GM19395 (cell line): ENCODE data around the gene AKR1C1.
"Not testable (repeated sequence)": the region's sequence is repeated elsewhere in the genome, so short reads cannot be mapped to it uniquely, and the experiment has no call there.

Experiments used
- ATAC-seq: cut with Tn5 transposase; IDR thresholded peaks from one replicate; pipeline ENCODE4 v1.9.1; 2021; ENCODE audit warnings: mild to moderate bottlenecking, moderate library complexity; ENCODE audit not compliant: unreplicated experiment

The AKR1C1 gene

DNA sequence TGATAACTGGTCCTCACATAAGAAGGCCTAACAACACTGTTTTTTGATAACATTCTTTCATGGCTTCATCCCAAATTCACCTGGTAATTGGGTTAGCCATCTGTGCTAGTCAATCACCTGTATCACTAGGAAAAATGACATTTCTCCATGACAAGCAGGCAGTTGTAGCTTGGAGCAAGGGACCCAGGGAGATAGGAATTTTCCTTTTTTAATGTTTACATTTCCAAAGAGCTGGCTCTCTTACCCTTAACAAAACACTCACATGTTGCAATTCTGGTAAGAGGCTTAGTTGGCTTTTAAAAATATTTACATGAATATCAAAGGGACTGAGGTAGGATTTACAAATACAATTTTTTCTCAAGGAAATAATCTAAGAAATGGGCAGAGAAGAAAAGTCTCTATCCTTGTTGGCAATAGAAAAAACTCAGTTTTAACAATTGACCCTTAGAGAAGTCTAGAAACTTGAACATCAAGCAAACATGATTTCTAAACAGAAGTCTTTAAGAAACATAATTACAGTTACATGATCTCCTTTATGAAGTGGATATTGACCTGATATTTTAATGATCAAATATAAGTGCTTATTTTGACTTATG, 16.1 kb upstream of the AKR1C1 start:
- no peak for ATAC-seq

DNA sequence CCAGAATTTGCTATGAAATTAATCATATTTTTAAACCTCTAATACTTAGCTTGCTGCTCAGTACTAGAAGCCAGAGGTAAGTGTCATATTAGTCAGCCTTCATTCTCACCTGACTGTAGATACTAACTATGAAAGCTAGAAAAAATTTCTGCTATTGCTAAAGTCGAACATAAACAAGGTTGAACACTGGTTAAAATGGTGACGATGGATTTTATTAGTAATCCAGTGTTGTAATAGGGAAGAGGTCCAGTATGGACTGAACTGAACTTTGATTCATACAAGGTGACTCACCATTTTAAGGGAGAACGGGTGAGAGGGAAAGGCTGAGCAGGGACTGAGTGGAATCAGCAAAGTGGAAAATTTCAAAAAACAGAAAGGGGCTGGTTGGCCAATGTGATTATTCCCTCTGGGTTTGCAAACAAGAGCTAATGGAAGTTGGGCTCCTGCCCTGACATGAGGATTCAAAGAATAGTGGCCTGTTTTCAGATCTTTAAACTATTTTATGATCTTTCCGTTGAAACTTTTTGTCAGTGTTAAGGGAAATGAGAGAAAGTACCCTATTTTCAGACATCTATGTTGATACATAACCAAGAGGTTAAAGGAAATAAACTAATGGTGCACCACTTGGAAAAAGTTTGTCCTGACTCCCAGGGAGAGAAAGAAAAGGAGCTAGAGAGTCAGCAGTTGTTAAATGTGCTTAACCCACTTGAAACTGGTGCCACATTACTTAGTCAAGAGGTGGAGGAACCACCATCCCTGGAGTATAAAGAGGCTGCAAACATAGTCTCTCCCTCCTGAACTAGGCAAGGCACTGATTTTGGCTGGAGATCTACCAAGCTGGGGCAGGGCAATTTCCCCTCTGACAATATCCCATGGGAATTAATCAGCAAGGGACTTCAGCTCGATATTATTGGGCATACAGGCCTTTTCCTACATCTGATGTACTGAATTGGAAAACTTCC, 15.3 kb upstream of the AKR1C1 start:
- no peak for ATAC-seq

DNA sequence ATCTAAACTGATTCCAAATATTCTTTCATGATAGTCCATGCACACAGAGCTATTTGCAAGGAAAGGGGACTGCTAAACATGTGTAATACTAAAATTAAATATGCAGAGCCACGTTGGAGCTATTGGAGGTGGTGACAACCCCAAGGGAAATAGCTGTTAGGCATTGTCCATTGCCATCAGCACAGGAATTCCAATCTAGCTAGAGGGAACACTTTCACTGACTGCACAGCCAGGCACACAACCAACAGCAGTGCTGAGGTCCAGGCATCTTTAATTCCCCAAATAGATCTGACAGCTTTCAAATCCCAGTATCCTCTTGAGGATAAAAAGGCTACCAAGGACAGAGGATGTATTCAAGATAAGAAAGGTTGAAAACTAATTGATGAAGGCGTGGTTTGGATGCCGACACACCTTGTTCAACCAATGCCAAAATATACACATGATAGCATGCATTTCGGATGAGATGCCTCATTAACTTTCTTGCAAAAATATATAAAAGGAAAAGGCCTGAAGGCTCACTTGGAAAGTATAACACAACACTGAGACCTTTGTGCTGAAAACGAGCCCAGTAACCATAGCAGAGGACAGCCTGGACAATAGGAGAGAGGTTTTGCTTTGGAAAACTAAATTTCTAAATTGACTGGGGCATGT, 11.6 kb upstream of the AKR1C1 start:
- not testable (repeated sequence) for ATAC-seq

DNA sequence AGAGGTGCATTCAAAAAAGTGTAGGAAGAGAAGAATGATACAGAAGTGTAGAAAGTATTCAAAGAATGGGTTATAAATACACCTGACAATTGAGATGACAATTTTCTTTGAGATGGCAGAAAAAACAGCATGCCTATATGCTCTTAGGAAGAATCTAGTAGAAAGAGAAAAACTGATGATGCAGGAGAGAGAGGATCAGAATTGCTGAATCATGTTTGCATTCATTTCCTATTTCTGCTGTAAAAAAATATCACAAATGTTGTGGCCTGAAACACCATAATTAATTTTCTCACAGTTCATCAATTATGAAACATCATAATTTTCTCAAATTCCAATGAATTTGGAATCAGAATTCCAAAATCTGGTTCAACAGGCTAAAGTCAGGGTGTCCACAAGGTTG, 9.8 kb upstream of the AKR1C1 start:
- no peak for ATAC-seq

DNA sequence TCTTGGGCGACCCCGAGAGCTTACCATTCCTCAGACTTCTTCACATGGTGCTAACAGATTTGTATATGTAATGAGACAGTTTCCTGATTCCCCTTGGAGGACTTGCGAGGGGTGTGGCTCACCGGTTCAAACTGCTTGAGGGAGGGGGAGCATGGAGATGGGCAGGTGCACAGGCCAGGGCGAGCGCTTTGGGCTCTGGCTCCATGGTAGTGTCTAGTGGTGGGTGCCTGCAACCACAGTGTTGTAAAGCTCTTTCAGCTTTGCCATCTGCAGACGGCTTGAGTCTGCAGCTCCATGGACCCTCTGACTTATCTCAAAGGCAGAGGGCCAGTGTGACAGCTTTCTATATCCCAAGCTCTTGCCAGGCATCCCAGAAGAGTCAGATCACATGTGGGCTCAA, 7.1 kb upstream of the AKR1C1 start:
- ATAC-seq = not testable (repeated sequence)

DNA sequence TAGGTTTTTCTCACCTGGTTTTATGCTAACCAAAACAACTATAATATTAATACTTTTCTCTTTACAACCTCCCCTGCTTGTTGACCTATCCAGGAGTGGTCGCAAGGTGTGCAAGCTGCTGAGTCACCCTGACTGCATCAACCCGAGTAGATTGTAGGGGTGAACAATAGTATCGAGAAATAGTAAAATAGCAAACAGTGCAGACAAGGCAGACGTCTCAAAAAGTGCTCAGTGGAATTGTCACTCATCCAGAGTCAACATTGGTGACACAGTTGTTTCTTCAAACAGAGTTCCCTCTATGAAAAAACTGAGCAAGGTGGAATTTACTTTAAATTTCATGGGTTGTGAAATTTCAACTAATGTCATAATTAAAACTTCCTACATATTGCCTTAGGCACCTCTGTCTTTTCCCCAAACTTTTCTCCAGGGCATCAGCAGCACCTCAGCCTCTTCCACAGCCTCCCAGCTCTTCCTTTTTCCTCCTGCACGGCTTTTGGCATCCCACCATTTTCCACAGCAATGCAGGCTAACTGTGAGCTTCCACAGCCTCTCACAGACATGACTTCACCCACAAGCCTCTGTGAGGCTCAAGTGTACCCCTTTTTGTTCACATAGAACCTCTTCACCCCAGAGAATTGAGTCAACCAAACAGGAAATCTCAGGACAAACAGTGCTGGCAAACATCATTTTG, 6.1 kb upstream of the AKR1C1 start:
- not testable (repeated sequence) for ATAC-seq

DNA sequence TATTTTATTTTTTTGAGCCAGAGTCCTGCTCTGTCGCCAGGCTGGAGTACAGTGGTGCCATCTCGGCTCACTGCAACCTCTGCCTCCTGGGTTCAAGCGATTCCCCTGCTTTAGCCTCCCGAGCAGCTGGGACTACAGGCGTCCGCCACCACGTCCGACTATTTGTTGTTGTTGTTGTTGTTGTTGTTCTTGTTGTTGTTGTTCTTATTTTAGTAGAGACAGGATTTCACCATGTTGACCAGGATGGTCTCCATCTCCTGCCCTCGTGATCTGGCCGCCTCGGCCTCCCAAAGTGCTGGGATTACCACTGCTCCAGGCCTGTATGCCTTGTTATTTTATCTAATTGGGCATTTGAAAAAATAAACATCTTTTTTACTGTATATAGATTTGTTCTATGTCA, 1.7 kb upstream of the AKR1C1 start:
- ATAC-seq = not testable (repeated sequence)

DNA sequence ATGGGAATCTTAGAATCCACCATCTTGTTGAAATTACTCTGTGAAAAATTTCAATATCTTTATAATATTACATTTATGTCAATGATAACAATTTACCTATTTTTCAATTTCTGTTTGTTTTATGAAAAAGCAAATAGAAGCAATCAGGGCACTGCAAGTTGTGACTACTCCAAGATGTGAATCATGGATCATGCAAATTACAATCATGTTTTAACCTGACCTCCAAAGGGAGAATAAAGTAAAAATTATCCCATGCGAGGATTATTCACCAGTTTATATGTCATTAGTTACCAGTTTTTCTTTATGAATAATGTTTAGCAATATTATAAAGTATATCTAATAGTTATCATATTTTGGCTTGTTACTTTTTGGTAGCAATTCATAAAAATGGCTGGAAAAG, 907 bp upstream of the AKR1C1 start:
- ATAC-seq = not testable (repeated sequence)

DNA sequence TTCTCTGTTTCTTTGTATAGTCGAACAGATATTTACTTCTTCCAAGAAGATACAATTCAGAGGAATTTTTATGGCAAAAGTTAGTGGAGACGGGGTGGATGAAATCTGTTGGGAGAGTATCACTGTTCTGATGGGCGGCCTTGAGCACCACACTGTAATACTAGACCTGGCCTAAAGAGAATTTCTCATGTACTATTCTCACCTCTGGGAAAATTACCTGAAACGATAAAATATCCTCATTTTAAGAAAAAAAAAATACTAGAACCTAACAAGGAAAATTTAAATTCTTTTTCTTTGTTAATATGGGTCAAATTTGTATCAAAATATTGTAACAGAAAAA, 570 bp downstream of the AKR1C1 start:
- ATAC-seq = not testable (repeated sequence)

DNA sequence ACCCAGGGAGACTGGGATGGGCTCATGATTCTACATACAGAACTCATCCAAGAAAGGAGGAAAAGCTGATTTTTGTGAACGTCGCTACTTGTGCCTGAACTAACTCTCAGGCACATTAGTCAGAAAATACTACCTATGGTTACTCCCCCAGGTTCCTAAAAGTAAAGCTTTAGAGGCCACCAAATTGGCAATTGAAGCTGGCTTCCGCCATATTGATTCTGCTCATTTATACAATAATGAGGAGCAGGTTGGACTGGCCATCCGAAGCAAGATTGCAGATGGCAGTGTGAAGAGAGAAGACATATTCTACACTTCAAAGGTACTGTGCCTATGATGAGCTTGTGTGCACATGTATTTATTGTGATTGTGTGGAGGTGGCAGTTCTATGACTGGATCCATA, 2.5 kb downstream of the AKR1C1 start:
- ATAC-seq = not testable (repeated sequence)

DNA sequence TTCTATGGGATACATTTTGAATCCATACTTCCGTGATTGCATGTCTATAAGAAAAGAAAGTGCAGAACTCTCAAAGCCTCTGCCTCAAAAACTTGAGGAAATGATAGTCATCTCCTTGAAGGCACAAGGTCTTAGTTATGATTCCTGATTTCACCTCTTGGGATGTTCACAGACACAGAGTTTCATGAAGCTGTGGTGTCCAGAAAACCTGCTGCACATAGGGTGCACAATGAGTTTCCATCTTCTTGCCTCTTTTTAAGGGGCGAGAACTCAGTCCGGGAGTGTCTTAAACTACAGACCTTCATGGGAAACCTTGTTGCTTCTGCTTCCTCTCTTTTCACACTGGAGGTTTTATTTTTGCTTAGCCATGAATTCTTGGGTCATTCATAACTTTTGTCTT, 4.0 kb downstream of the AKR1C1 start:
- ATAC-seq = not testable (repeated sequence)

DNA sequence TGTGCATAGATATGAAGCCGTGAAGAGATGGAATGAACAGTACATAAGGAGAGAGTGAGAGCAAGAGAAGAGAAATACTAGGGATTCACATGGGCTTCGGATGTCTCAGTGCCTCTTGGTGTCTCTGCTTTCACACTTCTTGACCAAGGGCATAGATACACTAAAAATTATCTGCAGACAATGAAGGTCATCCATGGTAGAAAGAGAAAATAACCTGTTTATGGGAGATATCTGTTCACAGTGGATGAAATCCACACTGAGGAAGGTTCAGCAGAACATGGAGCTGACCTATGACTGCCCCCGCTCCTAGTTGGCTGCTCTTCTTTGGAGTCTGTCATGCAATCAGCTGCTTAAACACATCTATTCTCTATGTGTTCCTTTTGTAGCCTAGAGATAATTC, 6.1 kb downstream of the AKR1C1 start:
- ATAC-seq = not testable (repeated sequence)

DNA sequence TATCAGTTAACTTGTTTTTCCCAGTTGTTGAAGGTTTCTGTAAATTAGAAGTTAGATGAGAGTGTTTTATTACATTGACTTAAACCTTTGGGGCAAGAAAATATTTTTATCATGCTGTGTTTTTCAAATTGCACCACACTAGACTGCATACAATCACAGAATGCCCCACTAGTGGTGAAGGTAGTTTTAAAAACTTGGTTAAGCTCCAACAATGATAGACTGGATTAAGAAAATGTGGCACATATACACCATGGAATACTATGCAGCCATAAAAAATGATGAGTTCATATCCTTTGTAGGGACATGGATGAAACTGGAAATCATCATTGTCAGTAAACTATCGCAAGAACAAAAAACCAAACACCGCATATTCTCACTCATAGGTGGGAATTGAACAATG, 7.1 kb downstream of the AKR1C1 start:
- not testable (repeated sequence) for ATAC-seq

DNA sequence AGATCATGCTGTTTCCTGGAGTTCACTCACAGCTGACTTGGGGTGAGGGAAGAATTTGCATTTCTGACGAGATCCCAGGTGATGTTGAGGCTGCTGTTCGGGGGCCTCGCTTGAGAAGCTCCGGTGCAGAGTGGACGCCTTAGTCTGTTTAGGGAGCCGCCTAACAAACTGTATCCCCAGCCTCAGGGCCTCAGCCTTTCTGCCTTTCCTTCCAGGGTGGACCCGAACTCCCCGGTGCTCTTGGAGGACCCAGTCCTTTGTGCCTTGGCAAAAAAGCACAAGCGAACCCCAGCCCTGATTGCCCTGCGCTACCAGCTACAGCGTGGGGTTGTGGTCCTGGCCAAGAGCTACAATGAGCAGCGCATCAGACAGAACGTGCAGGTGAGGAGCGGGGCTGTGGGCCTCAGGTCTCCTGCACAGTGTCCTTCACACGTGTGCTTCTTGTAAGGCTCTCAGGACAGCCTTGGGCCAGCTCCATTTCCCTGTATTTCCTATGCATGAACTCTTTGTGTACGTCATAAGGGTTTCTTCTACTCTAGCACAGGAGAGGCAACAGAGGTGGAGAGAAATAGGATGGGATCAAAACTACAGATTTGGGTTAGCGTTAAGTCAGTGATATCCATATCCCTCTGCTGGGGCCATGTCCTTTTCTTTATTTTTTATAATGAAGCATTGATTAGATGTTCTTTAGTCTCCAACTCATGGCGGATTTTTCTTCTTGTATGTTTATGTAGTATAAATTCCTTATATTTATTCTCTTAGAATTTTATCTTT, 9.3 kb downstream of the AKR1C1 start:
- ATAC-seq = not testable (repeated sequence)

DNA sequence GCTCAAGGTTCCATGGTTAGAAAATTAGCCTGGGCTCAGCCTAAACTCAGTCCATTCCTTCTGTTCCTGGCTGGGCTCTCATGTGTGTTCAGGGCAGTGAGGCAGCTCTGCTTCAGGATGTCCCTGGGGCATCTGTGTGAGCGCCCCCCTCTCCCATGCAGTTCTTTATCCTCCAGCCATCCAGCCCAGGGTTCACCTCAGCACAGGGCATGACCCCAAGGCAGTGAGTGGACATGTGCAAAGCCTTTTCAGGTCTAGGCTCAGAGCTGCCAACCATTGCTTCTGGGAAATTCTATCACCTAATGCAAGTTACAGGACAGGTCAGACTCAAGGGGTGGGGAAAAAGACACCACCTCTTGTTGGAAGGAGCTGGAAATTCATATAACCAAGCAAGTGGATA, 10.1 kb downstream of the AKR1C1 start:
- ATAC-seq = not testable (repeated sequence)

DNA sequence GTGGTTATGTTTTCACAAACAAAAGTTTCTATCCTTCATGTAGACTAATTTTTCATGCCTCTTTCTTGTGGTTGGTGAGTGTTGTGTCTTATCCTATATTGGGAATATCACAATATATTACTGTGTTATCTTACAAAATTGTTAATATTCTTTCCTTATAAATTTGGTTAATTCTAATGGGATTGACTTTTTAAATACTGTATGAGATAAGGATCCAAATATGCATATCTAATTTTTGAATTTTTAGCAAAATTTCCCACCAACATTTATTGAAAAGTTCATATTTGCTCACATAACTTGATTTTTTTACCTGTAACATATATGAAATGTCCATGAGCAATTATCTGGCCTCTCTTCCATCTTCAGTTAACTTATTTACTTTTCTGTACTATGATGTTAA, 11.2 kb downstream of the AKR1C1 start:
- ATAC-seq = not testable (repeated sequence)

DNA sequence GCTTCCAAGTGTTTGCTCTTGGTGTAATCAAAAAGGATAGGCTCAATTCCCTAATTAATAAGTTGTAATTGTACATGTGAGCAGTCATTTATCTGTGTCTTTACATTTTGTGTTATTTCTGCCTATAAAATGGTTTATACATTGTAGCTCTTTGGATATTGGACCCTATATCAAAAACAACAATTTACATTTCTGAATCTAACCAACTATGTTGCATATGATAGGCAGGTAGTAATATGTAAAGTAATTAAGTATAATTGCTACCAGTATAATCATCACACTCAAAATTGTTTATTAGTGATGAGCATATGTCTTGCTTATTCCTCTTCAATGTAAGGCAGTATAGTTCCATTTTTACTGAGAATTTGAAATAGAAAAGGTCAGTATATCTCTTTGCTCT, 13.8 kb downstream of the AKR1C1 start:
- no peak for ATAC-seq

DNA sequence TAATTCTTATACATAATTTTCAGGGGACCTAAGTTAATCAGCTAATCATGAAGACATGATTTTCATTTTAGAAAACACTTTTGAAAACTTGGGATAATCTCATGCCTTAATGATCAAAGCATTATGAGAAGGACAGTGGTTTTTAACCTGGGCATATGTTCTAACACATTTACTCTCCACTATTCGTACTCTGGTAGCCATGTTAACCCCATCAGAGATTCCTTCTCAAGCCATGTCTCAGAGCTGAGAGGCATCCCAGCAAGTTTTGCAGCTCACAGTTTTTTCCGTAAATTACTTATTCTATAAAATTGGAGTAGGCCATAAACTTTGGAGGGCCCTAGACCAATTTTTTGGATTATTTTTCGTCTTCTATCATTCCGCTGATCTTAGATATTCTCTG, 15.7 kb downstream of the AKR1C1 start:
- no peak for ATAC-seq

DNA sequence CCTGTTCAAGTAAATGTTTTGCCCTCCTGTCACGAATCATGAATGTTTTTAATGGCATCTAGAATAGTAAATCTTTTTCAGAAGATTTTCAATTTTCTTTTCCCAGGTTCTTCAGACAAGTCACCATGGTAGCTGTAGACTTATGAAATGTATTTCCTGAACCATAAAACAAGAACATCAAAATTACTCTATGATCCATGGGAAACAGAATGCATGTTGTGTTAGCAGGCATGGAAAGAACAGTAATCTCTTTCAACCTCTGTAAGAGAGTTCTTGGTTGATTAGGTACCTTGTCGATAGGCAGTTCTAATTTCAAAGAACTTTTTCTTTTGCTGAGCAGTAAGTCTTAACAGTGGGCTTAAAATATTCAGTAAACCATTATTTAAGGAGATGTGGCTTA, 17.6 kb downstream of the AKR1C1 start:
- ATAC-seq = no peak

DNA sequence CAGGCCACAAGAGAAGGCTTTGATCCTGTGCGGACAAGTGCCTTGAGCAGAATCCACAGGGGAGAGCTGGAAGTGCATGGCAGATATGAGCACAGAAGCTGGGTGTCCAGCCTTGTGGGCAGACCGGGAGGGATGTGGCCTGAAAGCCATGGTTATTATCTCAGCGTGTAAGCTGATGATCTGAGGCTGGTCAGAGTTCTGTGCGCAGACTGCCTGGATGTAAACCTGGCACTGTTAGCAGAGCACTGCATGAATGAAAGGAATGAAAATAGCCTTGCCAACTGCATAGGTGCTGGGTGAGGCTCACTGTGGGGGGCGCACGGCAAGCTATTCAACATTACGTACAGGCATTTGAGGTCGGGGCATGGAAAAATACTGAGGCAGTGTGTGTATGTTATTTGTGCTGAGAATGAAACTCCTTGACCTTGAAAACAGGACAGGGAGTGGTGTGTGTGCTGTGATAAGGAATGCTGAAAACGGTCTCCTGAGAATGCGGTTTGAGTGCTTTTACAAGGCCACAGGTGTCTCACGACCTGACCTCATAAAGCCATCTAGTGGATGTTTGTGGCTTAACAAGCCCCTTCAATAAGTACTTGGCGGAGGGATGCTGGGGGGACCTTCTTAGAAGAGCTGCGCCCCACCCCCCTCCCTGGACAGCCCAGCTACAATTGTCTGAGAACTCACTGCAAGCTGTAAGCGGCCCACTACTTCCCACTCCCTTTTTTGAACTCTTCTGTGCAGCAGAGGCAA, 18.7 kb downstream of the AKR1C1 start:
- ATAC-seq = no peak
